Aortic smooth muscle cell (primary cell): Measurements from ENCODE around the gene PCDHAC2. TPM values are rescaled to one million over a fixed set of nuclear protein-coding genes. Genes with fewer than 3 reads are reported as not detected.

Experiments
- total RNA-seq: library from RNA; depleted of rRNA; stranded (reverse); fragments of >200 nt; gene quantifications from 2 replicates; pipeline ENCODE4 v1.2.3, GENCODE V29; 2014

The PCDHAC2 gene
- total RNA-seq: 0.31 and 0.53 TPM in 2 replicates

GRCh38 chr5:140966293-140967225 lies at the start of gene PCDHAC2:
PCDHAC2 (plus strand) TSS chr5:140966476; CDS start chr5:140966767, 291 bp downstream.

GRCh38 chr5:140925806-140926442 lies 40.4 kb upstream of the PCDHAC2 start, which contains the start of gene PCDHAC1:
PCDHAC1 (plus strand) TSS chr5:140926299; CDS start chr5:140926893, 594 bp downstream.

Other genes with a start within 250 kb of the PCDHAC2 start
- under 0.01 and 0.06 TPM in 2 replicates for gene PCDHA1, start 180.3 kb upstream of the PCDHAC2 start, total RNA-seq
- 0.06 TPM in 1 of 2 replicates, not detected in the other for gene PCDHA2, start 171.6 kb upstream of the PCDHAC2 start, total RNA-seq
- 0.13 and 0.37 TPM in 2 replicates for gene PCDHA3, start 165.4 kb upstream of the PCDHAC2 start, total RNA-seq
- 0.26 and 0.37 TPM in 2 replicates for gene PCDHA4, start 159.4 kb upstream of the PCDHAC2 start, total RNA-seq
- 0.06 TPM in 1 of 2 replicates, not detected in the other for gene PCDHA5, start 144.9 kb upstream of the PCDHAC2 start, total RNA-seq
- gene PCDHA6, start 138.5 kb upstream of the PCDHAC2 start, total RNA-seq: 0.26 and 0.44 TPM in 2 replicates
- 0.13 and 0.37 TPM in 2 replicates for gene PCDHA7, start 132.2 kb upstream of the PCDHAC2 start, total RNA-seq
- gene PCDHA8, start 125.3 kb upstream of the PCDHAC2 start, total RNA-seq: 0.06 TPM in 1 of 2 replicates, not detected in the other
- under 0.01 and 0.06 TPM in 2 replicates for gene PCDHA9, start 118.1 kb upstream of the PCDHAC2 start, total RNA-seq
- gene PCDHA10, start 110.6 kb upstream of the PCDHAC2 start, total RNA-seq: under 0.01 and 0.06 TPM in 2 replicates
- gene PCDHA11, start 97.5 kb upstream of the PCDHAC2 start, total RNA-seq: 0.06 and 0.13 TPM in 2 replicates
- under 0.01 and 0.06 TPM in 2 replicates for gene PCDHA12, start 91.2 kb upstream of the PCDHAC2 start, total RNA-seq
- under 0.01 and 0.19 TPM in 2 replicates for gene PCDHA13, start 84.4 kb upstream of the PCDHAC2 start, total RNA-seq
- 0.06 and 0.13 TPM in 2 replicates for gene PCDHAC1, start 40.2 kb upstream of the PCDHAC2 start, total RNA-seq
- not detected in 2 replicates for gene PCDHB1, start 84.9 kb downstream of the PCDHAC2 start, total RNA-seq
- gene PCDHB2, start 128.1 kb downstream of the PCDHAC2 start, total RNA-seq: 1.7 and 3.8 TPM in 2 replicates
- 0.81 and 1.3 TPM in 2 replicates for gene PCDHB3, start 134.0 kb downstream of the PCDHAC2 start, total RNA-seq
- 0.68 and 0.79 TPM in 2 replicates for gene PCDHB4, start 155.3 kb downstream of the PCDHAC2 start, total RNA-seq
- gene PCDHB5, start 168.7 kb downstream of the PCDHAC2 start, total RNA-seq: 1.4 and 1.8 TPM in 2 replicates
- gene PCDHB6, start 183.6 kb downstream of the PCDHAC2 start, total RNA-seq: 0.13 and 0.37 TPM in 2 replicates
- gene PCDHB7, start 206.2 kb downstream of the PCDHAC2 start, total RNA-seq: 0.79 and 1.1 TPM in 2 replicates
- 0.62 and 1.1 TPM in 2 replicates for gene PCDHB8, start 211.3 kb downstream of the PCDHAC2 start, total RNA-seq
- gene PCDHB16, start 215.9 kb downstream of the PCDHAC2 start, total RNA-seq: 1.8 and 1.9 TPM in 2 replicates
- 0.40 and 0.44 TPM in 2 replicates for gene PCDHB9, start 220.7 kb downstream of the PCDHAC2 start, total RNA-seq
- 0.66 and 1.1 TPM in 2 replicates for gene PCDHB10, start 225.9 kb downstream of the PCDHAC2 start, total RNA-seq
- gene PCDHB11, start 233.2 kb downstream of the PCDHAC2 start, total RNA-seq: 0.44 and 0.53 TPM in 2 replicates
- gene PCDHB12, start 242.2 kb downstream of the PCDHAC2 start, total RNA-seq: 0.25 and 0.40 TPM in 2 replicates
- 0.81 and 1.1 TPM in 2 replicates for gene PCDHB13, start 247.4 kb downstream of the PCDHAC2 start, total RNA-seq